ENCODE results near the gene CD164L2. TPM values are rescaled to one million over a fixed set of nuclear protein-coding genes. Genes with fewer than 3 reads are reported as not detected.

Gene CD164L2
- total RNA-seq, 1 donor from 2014 or later: not detected

- DNase-seq: no peak
Measured at GRCh38 chr1:27383661-27384060, 528 bp upstream of the CD164L2 start.

GRCh38 chr1:27381969-27382762, 967 bp downstream of the CD164L2 start:
- no peak for DNase-seq

GRCh38 chr1:27380766-27381733, 2.1 kb downstream of the CD164L2 start:
- DNase-seq: no peak

DNA sequence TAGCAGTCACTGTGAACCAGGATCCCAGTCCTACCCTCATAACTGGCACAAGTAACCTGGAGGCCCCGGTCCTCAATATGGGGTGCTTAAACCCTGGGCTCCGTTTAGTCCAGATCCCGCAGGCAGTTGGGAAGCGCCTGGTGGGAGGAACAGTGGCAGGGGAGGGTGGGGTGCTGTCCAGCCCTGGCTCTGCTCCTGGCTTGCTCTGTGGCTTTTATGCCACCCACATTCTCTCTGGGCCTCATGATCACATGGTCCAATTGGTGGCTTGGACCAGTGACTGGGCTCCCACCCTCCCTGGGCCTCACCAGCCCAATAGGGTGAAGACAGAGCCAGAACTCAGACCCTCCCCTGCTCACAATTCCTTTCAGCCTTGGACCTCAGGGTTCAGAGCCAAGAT, 2.9 kb downstream of the CD164L2 start:
- DNase-seq: no peak

DNA sequence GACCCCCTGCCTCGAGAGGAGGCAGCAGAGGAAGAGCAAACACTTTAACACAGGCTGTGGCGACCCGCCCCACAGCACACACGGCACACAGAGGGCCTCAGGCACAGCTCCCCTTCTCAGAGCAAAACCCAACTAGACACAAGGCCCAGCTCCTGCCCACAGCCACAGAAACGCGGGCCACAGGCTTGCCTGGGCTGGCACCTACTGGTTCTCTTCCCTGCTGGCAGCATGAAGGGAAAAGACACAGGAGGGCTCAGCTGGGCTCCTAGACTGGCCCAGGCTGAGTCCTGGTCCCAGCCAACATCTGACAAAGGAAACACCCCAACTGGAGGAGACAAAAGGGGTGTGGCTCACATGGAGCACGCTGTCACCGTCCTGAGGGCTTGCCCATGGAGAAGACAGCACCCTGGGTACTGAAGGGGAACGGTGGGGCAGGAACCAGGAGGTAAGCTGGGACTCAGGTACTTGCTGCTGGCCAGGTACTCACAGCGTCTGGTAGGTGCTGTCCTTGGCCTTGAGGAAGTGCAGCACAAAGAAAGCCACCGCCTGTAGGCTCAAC, 3.5 kb downstream of the CD164L2 start:
- DNase-seq: no peak

DNA sequence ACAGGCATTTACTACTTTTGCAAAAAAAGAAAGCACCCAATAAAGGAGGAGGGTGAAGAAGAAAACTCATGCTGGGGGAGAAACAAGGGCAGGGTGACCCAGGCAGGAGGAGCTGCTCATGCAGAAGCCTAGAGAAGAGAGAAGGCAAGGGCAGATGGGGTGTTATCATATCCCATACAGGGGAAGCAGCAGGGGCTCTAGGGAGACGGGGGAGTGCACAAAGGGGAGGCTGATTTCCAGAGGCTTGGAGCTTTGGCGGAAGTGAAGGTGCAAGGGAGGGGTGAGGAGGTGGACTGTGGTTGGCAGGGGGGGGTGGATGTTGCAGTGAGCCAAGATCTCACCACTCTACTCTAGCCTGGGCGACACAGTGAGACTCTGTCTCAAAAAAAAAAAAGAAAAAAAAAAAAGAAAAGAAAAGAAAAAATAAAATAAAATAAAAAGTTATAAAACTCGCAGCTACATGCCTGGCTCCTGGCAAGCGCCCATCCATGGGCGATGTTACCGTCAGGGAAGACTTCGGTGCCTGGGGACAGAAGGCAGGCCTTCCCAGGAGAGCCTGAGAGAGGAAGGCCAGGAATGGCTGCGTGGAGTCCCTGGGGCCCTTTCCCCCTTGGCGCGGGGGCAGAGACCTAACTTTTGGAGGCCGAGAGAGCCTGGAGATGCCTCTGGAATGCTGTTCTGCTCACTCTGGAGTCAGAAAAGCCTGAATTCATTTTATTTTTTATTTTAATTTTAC, 5.2 kb downstream of the CD164L2 start:
- DNase-seq: no peak

GRCh38 chr1:27374362-27375086, 8.6 kb downstream of the CD164L2 start, which contains the start of gene FCN3:
Gene FCN3 (minus strand): TSS chr1:27374824. CDS start chr1:27374818, 6 bp downstream.
- DNase-seq: no peak

DNA sequence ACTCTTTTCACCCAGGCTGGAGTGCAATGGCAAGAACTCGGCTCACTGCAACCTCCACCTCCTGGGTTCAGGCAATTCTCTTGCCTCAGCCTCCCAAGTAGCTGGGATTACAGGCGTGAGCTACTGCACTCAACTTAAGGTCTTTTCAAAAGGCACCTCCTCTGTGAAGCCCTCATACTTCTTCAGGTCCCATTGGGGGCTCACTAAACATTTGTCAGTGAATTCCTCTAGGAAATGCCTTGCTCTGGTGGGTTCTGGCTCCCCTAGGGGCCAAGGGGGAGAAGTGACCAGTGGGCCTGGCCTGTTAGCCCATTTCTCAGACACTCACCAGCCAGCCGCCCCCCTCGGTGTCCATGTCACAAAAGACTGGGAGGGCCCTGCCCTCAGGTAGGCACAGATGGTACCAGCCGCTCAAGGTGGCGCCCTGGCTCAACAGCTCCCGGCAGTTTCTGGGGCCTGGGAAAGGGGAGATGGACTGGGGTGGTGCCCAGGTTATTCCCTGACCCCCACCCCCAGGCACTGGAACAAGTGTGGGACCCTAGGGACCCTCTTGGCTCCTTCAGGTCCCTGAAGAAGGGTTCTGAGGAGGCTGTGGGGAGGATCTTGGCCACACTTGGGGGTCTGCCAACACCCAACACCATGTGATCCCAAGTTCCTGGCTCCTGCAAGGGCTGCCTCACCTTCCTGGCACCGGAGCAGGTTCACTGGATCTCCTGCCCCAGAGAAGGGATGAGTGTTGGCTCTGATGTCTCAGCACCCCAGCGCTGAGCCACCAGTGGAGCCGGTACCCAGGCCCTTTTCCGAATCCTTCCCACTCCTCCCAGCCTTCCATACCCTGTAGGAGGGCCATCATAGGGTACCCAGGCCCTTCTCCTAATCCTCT, 10.1 kb downstream of the CD164L2 start:
- DNase-seq: no peak

DNA sequence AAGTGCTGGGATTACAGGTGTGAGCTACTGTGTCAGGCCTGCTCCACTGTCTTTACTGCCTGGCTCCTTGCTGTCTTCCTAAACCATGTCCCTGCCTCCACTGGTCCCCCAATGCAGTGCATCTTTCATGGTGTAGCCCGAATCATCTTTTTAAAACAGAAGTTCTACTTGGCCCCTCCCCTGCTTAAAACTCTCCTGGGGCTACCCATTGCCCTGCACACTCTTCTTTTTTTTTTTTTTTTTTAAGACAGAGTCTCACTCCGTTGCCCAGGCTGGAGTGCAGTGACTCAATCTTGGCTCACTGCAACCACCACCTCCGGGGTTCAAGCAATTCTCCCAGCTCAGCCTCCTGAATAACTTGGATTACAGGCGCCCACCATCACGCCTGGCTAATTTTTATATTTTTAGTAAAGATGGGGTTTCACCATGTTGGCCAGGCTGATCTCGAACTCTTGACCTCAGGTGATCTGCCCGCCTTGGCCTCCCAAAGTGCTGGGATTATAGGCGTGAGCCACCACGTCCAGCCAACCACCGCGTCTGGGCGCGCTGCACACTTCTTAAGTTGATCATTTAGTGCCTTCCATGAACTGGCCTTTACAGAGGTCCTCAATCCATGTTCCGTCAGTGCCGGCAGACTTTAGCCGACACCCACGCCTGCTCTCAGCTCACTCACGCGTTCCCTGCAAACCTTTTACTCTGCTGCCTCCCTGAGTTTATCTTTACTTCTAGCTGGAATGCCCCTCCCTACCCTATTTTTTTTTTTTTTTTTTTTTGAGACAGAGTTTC, 10.9 kb downstream of the CD164L2 start:
- DNase-seq: no peak

DNA sequence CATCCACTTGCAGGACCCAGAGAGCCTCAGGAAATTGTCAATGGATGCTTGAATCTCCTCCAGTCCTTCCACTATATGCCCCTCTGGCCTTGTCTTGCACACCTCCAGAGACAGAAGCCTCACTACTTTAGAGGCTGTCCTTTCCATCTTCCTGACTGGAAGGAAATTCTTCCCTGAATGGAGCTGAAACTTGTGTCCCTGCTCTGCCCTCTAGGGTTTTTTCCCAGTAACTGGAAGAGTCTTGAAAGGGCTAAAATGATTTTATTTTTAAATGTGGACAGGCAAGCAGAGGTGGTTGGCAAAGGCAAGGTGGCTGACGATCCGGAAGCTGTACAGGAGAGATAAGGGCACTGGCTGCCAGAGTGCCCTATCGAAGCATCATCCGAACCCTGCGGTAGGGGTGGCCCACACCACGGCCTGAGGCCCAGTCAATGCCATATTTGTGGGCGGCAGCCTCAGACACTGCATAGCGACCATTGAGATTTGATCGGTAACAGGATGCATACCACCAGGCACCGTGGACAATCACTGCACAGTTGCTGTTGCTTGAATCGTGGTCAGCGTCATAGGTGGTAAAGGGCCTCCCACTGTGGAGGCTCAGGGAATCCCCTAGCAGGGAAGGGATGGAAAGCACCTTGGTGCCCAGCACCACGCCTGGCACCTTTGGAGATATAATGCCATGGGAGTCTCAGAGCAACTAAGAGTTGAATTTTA, 14.1 kb downstream of the CD164L2 start:
- peak; percentile 46 for DNase-seq

DNA sequence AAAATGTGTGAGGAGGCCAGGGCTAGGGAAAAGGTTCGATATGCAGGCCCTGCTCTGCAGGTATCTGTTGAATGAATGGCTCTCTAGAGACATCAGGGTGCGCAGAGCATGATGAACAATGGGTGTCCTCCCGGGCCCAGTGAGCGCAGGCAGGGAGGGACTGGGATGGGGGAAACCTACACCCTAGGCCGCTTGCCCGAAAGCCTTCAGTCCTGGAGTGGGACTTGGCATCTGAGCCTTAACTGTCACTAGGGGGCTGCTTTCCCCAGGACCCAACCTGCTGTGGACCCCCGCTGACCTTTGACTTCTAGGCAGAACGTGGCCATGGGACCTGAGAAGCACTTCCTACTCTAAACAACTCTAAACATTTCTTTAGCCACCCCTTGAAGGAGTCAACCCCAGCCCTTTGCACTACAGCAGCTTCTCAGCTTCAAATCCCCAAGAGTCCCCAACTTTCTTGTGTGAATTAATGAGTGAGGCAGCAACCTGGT, 15.9 kb downstream of the CD164L2 start:
- DNase-seq: no peak

GRCh38 chr1:27366411-27367159, 16.5 kb downstream of the CD164L2 start, which contains the start of gene MAP3K6:
Gene MAP3K6 (minus strand): TSS chr1:27366961. CDS start chr1:27366597, 364 bp downstream.
- peak; percentile 79 for DNase-seq

- DNase-seq: peak; percentile 81
Measured at GRCh38 chr1:27366113-27366410, 17.1 kb downstream of the CD164L2 start.

- DNase-seq: peak; percentile 90
Measured at GRCh38 chr1:27365372-27366112, 17.6 kb downstream of the CD164L2 start.

DNA sequence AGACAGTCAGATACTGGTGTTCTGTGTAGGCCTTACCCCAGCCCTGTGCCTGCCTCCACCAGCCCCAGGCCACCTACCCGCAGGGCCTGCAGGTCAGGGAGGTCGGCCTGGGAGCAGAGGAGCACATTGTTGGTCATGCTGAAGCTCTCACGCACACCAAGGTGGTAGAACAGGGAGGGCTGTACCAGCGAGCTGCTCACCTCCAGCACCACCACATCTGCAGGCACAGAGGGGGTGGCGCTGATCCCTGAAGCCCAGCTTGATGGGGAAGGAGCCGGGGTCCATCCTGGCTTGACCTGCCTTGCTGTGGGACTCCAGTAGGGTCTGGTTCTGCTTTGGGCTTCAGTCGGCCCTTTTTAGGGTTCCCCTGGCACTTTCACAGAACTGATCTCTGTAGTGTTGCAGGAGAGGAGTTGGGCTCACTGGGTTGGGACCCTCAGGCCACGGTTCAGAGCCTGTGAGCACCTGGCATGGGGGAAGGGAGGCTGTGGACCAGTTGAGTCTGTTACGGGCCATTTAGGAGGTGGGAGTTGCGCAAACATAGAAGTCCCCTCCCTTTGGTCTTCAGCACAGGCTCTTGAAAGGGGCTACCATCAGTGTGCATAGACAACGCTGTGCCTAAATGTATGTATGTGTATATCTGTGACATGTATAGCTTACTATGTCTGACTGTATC, 18.3 kb downstream of the CD164L2 start:
- no peak for DNase-seq

GRCh38 chr1:27363766-27364695, 19.1 kb downstream of the CD164L2 start:
- no peak for DNase-seq

All from dermis blood vessel endothelial cell (primary cell).